BLaER1 treated with 17β-estradiol and CSF1 and Interleukin-3, amounts not matched to agents 10 nM and 100 nM (cell line): ENCODE data around the gene DIO1.
A peak's percentile ranks its signal among the peaks of the same experiment; 100 is the strongest.

Experiments
- H3K27ac ChIP-seq, 11 experiments: shearing (Covaris generic); formaldehyde crosslinking; 2 replicates each; pipeline ENCODE4 v1.8.1; 2022
- H3K27me3 ChIP-seq, 11 experiments: shearing (Covaris generic); formaldehyde crosslinking; 2 replicates each; pipeline ENCODE4 v1.8.1; 2022
- H3K36me3 ChIP-seq, 11 experiments: shearing (Covaris generic); formaldehyde crosslinking; 2 replicates each; pipeline ENCODE4 v1.8.1; 2022
- H3K4me1 ChIP-seq, 10 experiments: shearing (Covaris generic); formaldehyde crosslinking; 2 replicates each; pipeline ENCODE4 v1.8.1; 2022
- H3K4me2 ChIP-seq, 11 experiments: shearing (Covaris generic); formaldehyde crosslinking; 2 replicates each; pipeline ENCODE4 v1.8.1; 2022
- H3K4me3 ChIP-seq, 10 experiments: shearing (Covaris generic); formaldehyde crosslinking; 2 replicates each; pipeline ENCODE4 v1.8.1; 2022
- H3K9ac ChIP-seq, 11 experiments: shearing (Covaris generic); formaldehyde crosslinking; 2 replicates each; pipeline ENCODE4 v1.8.1; 2022
- H3K9me3 ChIP-seq, 11 experiments: shearing (Covaris generic); formaldehyde crosslinking; replicated peaks in 1 of 11; 2 replicates each; pipeline ENCODE4 v1.8.1; 2022
- H4K20me1 ChIP-seq, 11 experiments: shearing (Covaris generic); formaldehyde crosslinking; 2 replicates each; pipeline ENCODE4 v1.8.1; 2022
- Cebpa-rat ChIP-seq, 11 experiments: shearing (Covaris generic); IDR thresholded peaks; 2 replicates each; pipeline ENCODE4 v1.8.1; 2022

DIO1 gene

DNA sequence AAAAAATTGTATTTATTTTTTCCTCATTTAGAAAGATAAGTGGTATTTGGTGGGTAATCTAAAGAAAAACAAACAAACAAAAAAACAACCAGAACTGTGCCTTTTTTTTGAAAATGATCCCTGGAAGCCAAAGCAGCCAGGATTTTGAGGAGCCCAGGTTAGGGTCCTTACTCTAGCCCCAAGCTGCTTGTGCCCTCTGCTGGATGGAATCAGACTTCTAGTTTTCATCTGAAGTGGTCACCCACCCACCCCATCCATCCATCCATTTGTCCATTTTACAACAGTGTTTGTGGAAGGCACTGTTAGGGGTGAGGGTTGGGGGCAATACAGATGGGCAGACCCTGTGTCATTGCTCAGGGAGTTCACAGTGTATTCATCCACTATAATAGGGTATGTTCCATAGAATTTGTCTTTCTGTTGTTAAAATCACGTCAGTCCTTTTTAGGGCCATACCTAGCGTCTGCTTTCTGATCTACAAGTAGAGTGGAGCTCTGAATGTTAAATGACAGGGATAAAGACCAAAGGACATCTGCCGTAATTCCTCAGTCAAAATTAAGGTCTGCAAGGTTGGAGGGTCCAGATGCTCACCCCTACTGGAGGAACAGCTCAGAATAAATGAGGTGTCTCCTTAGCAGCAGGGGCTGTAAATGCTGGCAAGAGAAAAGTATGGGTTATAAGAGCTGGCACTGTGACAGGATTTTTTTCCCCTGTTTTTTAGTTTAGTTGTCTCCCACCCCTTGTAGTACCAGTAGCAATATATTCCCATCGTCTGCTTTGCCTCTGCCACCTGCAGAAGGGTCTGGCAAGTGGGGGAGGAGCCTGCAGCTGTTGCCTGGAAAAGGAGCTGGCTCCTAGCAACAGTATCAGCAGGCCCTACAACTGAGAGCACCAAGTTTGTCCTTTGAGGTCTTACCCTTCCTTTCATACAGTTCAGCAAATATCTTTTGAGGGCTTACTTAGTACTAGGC, 55.3 kb downstream of the DIO1 start:
- no peaks in the 10 kb centered on the region for H3K27me3 ChIP-seq
- peaks cover 23 to 38% (median 28%) of the 10 kb centered on the region in 10 experiments for H3K4me1 ChIP-seq
- H3K4me2 ChIP-seq: no peak overlapping the region
- H3K9me3 ChIP-seq: no peaks in the 10 kb centered on the region
- H3K9ac ChIP-seq: peak overlapping the region in 7 of 11 experiments; percentile 3 to 49 (median 14); a peak in 8 of 22 replicates
- peaks cover 31 to 50% (median 38%) of the 10 kb centered on the region in 11 experiments for H3K36me3 ChIP-seq
- no peak overlapping the region for H3K4me3 ChIP-seq
- peaks cover 3 to 44% (median 15%) of the 10 kb centered on the region in 11 experiments; a peak in 20 of 22 replicates for H4K20me1 ChIP-seq
- TF ChIP-seq Cebpa-rat (IDR thresholded peaks at IDR 0.05): no peak
- H3K27ac ChIP-seq: no peak overlapping the region

DNA sequence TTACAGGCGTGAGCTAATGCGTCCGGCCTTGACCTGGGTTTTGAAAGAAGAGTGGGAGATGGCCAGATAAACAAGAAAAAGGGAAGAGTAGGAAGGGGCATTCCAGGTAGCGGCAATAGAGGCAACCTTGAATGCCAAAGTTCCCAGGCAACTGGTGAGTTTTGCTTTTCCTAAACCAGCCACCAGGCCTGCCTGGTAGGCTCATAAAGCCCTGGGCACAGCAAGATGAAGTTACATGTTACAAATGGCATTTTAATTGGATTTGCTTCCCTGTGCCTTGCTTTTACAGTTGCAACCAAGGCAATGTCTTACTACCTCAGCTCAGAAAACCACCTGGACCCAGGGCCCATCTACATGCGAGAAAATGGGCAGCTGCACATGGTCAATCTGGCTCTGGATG, 57.7 kb downstream of the DIO1 start:
- Histone ChIP-seq H3K27me3 (no peaks in the 10 kb centered on the region), H3K4me3 (no peak overlapping the region), H3K36me3 (peaks cover 35 to 74% (median 54%) of the 10 kb centered on the region in 11 experiments), H3K9ac (peak overlapping the region in 2 of 11 experiments; percentile 16 to 23; a peak in 2 of 22 replicates), H3K4me2 (no peak overlapping the region), H3K27ac (no peak overlapping the region), H3K9me3 (no peaks in the 10 kb centered on the region), H3K4me1 (peaks cover 16 to 30% (median 21%) of the 10 kb centered on the region in 10 experiments), H4K20me1 (peaks cover 3 to 44% (median 15%) of the 10 kb centered on the region in 11 experiments; a peak in 20 of 22 replicates)
- TF ChIP-seq Cebpa-rat (IDR thresholded peaks at IDR 0.05): no peak

DNA sequence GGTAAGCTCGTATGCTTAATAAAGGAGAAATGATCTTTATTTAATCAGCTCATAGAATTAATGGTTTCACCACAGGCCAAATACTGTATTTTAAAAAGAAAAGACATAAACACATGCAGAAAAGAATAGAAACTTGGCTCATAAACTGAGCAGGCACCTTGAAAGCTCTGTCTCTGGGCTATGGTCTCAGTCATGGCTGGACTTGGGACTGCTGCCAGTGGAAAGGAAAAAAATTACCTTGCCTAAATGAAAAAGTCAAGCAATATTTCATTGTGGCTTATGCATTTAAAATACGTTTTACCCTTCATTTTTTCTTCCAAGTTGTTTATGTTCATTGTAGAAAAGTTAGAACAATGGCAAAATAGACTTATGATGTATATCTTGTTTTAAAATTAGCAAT, 60.1 kb downstream of the DIO1 start:
- Histone ChIP-seq H3K27ac (no peak overlapping the region), H3K4me2 (no peak overlapping the region), H3K4me3 (no peak overlapping the region), H3K4me1 (peaks cover 0 to 8% (median 5%) of the 10 kb centered on the region in 10 experiments; a peak in 8 of 20 replicates), H3K27me3 (no peaks in the 10 kb centered on the region), H3K36me3 (peaks cover 50 to 98% (median 74%) of the 10 kb centered on the region in 11 experiments), H4K20me1 (peaks cover 2 to 27% (median 14%) of the 10 kb centered on the region in 11 experiments; a peak in 20 of 22 replicates), H3K9ac (peak overlapping the region in 1 of 11 experiments; percentile 43; a peak in 1 of 22 replicates), H3K9me3 (no peaks in the 10 kb centered on the region)
- TF ChIP-seq Cebpa-rat (IDR thresholded peaks at IDR 0.05): no peak

DNA sequence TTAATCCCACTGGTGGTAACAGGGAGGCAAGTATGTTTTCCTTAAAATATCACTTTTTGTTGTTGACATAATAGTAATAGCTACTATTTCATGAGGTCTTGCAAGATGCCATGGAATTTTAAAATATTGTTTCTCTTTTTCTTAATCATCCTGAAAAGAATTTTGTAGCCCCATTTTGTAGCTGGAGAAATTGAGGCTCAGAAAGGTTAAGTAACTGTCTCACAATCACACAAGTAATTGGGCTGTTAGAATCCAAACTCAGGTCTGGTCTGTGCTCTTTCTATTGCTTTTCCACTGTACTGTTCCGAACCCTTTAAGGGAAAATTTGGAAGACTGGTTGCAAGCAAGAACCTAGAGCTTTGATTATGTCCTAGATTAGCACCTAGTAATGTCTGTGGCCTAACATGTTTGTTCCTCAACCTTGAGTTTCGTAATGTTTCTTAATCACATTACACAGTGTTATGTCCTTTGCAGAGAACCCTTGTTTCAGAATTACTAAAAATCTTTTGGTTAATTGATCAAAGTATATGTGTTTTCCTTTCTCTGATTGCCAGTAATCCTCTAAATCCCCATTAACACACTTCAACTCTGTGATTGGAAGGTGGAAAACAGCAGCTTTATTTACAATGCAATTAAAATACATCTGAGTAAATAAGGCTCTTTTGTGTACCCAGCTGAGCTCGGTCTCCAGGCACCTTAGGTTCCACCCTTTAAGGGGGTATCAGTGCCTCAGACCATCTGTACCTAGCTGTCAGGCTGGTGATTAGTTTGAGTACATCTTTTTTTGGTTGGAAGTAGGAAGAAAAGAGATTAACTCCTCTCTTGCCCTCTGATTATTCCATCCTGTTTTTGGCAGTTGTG, 62.6 kb downstream of the DIO1 start:
- Histone ChIP-seq H3K4me1 (peaks cover 0 to 7% (median 0%) of the 10 kb centered on the region in 10 experiments; a peak in 2 of 20 replicates), H3K36me3 (peaks cover 61 to 97% (median 81%) of the 10 kb centered on the region in 11 experiments), H3K9ac (peak overlapping the region in 2 of 11 experiments; percentile 1 to 11; a peak in 2 of 22 replicates), H4K20me1 (peaks cover 0 to 14% (median 2%) of the 10 kb centered on the region in 11 experiments; a peak in 8 of 22 replicates), H3K9me3 (no peaks in the 10 kb centered on the region), H3K4me3 (no peak overlapping the region), H3K4me2 (no peak overlapping the region), H3K27me3 (no peaks in the 10 kb centered on the region), H3K27ac (peak overlapping the region in 1 of 11 experiments; percentile 24; a peak in 1 of 22 replicates)
- no peak for TF ChIP-seq Cebpa-rat (IDR thresholded peaks at IDR 0.05)

DNA sequence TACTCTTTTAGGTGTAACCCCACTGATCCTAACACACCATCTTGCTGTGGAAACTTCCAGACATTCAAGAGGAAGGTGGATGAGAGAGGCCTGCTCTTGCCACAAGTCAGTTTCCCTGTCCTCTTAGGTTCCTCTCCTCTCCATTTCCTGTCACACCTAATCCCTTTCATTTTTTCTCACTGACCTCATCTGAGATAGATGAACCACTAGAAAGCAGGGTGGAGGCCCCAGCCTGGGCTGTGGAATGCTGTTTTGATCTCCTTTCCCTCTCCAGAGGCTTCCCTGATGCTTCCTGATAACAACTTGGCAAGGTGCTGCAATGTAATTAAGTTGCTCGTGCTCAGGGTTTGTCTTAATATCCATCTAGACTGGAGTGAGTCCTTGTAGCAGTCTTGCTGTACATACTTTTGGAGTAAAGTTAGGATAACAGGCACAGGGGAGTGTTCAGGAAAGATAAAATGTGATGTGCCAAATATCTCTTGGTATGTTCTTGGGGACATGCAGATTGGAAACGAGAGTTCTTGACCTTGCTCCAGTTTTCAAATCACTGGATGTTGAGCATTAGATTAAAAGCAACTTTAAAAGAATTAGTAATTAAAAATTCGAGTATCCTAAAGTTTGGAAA, 63.3 kb downstream of the DIO1 start:
- peaks cover 0 to 8% (median 0%) of the 10 kb centered on the region in 11 experiments; a peak in 3 of 22 replicates for H4K20me1 ChIP-seq
- no peaks in the 10 kb centered on the region for H3K27me3 ChIP-seq
- no peak overlapping the region for H3K4me3 ChIP-seq
- no peak for TF ChIP-seq Cebpa-rat (IDR thresholded peaks at IDR 0.05)
- H3K9ac ChIP-seq: peak overlapping the region in 2 of 11 experiments; percentile 1 to 11; a peak in 2 of 22 replicates
- H3K27ac ChIP-seq: 0 out of 22 replicates have a peak overlapping the region, but pooled peaks of 1 of the 11 experiments have one; percentile 24
- H3K9me3 ChIP-seq: no peaks in the 10 kb centered on the region
- no peak overlapping the region for H3K4me2 ChIP-seq
- peaks cover 61 to 97% (median 81%) of the 10 kb centered on the region in 11 experiments for H3K36me3 ChIP-seq
- peaks cover 0 to 7% (median 0%) of the 10 kb centered on the region in 10 experiments; a peak in 2 of 20 replicates for H3K4me1 ChIP-seq

DNA sequence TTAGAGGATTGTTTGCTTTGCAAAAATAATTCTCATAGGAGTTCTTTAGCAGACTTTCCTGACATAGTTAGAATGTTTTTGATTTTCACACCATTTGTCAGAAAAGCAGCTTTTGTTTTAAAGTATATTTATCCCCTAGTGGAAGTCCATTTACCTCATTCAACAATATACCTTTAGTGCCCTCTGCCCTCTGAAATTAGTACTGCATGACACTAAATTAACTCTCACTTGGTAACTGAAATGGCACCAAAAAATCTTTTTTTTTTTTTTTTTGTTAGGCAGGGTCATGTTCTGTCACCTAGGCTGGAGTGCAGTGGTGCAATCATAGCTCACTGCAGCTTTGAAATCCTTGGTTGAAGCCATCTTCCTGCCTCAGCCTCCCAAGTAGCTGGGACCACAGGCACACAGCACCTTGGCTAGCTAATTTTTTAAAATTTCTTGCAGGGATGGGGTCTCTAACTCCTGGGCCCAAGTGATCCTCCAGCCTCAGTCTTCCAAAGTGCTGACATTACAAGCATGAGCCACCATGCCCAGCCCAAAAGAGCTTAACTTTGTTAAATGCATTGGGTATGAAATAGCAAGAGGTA, 65.8 kb downstream of the DIO1 start:
- TF ChIP-seq Cebpa-rat (IDR thresholded peaks at IDR 0.05): no peak
- H3K9ac ChIP-seq: no peak overlapping the region
- peaks cover 66 to 97% (median 81%) of the 10 kb centered on the region in 11 experiments for H3K36me3 ChIP-seq
- peaks cover 0 to 7% (median 0%) of the 10 kb centered on the region in 10 experiments; a peak in 2 of 20 replicates for H3K4me1 ChIP-seq
- H4K20me1 ChIP-seq: peaks cover 0 to 8% (median 0%) of the 10 kb centered on the region in 11 experiments; a peak in 4 of 22 replicates
- no peaks in the 10 kb centered on the region for H3K9me3 ChIP-seq
- H3K27me3 ChIP-seq: no peaks in the 10 kb centered on the region
- H3K4me3 ChIP-seq: no peak overlapping the region
- no peak overlapping the region for H3K27ac ChIP-seq
- H3K4me2 ChIP-seq: no peak overlapping the region
